GM23338 (cell line): ENCODE measurements around the gene SARS2. TPM values are rescaled to one million over a fixed set of nuclear protein-coding genes. Genes with fewer than 3 reads are reported as not detected.

ENCODE experiments used
- ATAC-seq: fragments of 200-7000 bp; cut with Tn5 transposase; 3 replicates; pipeline ENCODE4 v1.9.1; 2020
- DNase-seq: peaks from one replicate; pipeline ENCODE4 v3.0.0-alpha.2; 2015; ENCODE audit warnings: low spot score
- H2AFZ ChIP-seq: fragments of 200-600 bp; sonication (generic); 2 replicates; pipeline ENCODE4 v1.8.0; 2016; ENCODE audit warnings: antibody characterized with exemption, mild to moderate bottlenecking, moderate library complexity
- H3F3A ChIP-seq: fragments of 200-600 bp; sonication (generic); replicated peaks from 2 replicates; pipeline ENCODE4 v1.8.0; 2017; ENCODE audit warnings: antibody characterized with exemption, mixed run types, low read depth
- H3K27ac ChIP-seq: fragments of 200-600 bp; sonication (generic); 2 replicates; pipeline ENCODE4 v1.6.1; 2016; ENCODE audit warnings: low read depth
- H3K27me3 ChIP-seq: fragments of 200-600 bp; sonication (generic); 2 replicates; pipeline ENCODE4 v1.8.0; 2016; ENCODE audit warnings: mild to moderate bottlenecking, mixed run types, moderate library complexity; ENCODE audit not compliant: insufficient read depth
- H3K36me3 ChIP-seq: fragments of 200-600 bp; sonication (generic); 2 replicates; pipeline ENCODE4 v1.8.0; 2016; ENCODE audit warnings: mild to moderate bottlenecking; ENCODE audit not compliant: insufficient read depth
- H3K4me1 ChIP-seq: fragments of 200-600 bp; sonication (generic); 2 replicates; pipeline ENCODE4 v1.8.0; 2016; ENCODE audit warnings: mild to moderate bottlenecking, moderate library complexity; ENCODE audit not compliant: insufficient read depth
- H3K4me2 ChIP-seq: fragments of 200-600 bp; sonication (generic); 2 replicates; pipeline ENCODE4 v1.7.1; 2017; ENCODE audit warnings: mixed run types
- H3K4me3 ChIP-seq: fragments of 200-600 bp; sonication (generic); 2 replicates; pipeline ENCODE4 v1.6.1; 2016; ENCODE audit warnings: mixed run types
- H3K79me2 ChIP-seq: fragments of 200-600 bp; sonication (generic); replicated peaks from 2 replicates; pipeline ENCODE4 v1.8.0; 2017; ENCODE audit warnings: mild to moderate bottlenecking; ENCODE audit not compliant: insufficient read depth
- H3K9me2 ChIP-seq: fragments of 200-600 bp; sonication (generic); 2 replicates; pipeline ENCODE4 v1.8.0; 2017; ENCODE audit not compliant: insufficient read depth
- H4K20me1 ChIP-seq: fragments of 200-600 bp; sonication (generic); replicated peaks from 2 replicates; pipeline ENCODE4 v1.8.0; 2017; ENCODE audit warnings: mild to moderate bottlenecking; ENCODE audit not compliant: insufficient read depth
- H3K27ac Mint-ChIP-seq: 2 replicates; pipeline ENCODE4 v1.8.0; 2020; ENCODE audit warnings: inconsistent platforms, mild to moderate bottlenecking, moderate library complexity, mixed read lengths
- H3K27me3 Mint-ChIP-seq: 3 replicates; pipeline ENCODE4 v1.8.0; 2022; ENCODE audit warnings: low read depth, mild to moderate bottlenecking, moderate library complexity, mixed read lengths, inconsistent platforms; ENCODE audit not compliant: insufficient read depth, poor library complexity
- H3K36me3 Mint-ChIP-seq: 3 replicates; pipeline ENCODE4 v1.8.0; 2021; ENCODE audit warnings: low read depth, mild to moderate bottlenecking, inconsistent platforms, moderate library complexity, mixed read lengths
- H3K4me1 Mint-ChIP-seq: 3 replicates; pipeline ENCODE4 v1.8.0; 2020; ENCODE audit warnings: mild to moderate bottlenecking, inconsistent platforms, mixed read lengths
- H3K4me3 Mint-ChIP-seq: 3 replicates; pipeline ENCODE4 v1.8.0; 2021; ENCODE audit warnings: moderate library complexity, mild to moderate bottlenecking, inconsistent platforms, mixed read lengths
- H3K9me3 Mint-ChIP-seq: 3 replicates; pipeline ENCODE4 v1.8.0; 2020; ENCODE audit warnings: moderate library complexity, mild to moderate bottlenecking, inconsistent platforms, mixed read lengths
- CREB1 ChIP-seq: fragments of 250-450 bp; sonication (Bioruptor Pico); IDR thresholded peaks from 2 replicates; pipeline ENCODE4 v1.5.0; 2020; ENCODE audit warnings: low read depth, mild to moderate bottlenecking, moderate library complexity
- EZH2 ChIP-seq: fragments of 200-600 bp; sonication (generic); IDR thresholded peaks from one replicate; pipeline ENCODE4 v1.8.0; 2017; ENCODE audit warnings: antibody characterized with exemption, mild to moderate bottlenecking, low read depth; ENCODE audit not compliant: unreplicated experiment
- EZH2phosphoT487 ChIP-seq: fragments of 200-600 bp; sonication (generic); IDR thresholded peaks from one replicate; pipeline ENCODE4 v1.8.1; 2018; ENCODE audit warnings: antibody characterized with exemption; ENCODE audit not compliant: unreplicated experiment
- JUNB ChIP-seq: IDR thresholded peaks from one replicate; pipeline ENCODE4 v1.6.1; 2016; ENCODE audit warnings: antibody characterized with exemption; ENCODE audit not compliant: unreplicated experiment
- NANOG ChIP-seq: IDR thresholded peaks from 2 replicates; pipeline ENCODE4 v1.6.1; 2016; ENCODE audit warnings: antibody characterized with exemption, borderline replicate concordance
- POLR2AphosphoS5 ChIP-seq: IDR thresholded peaks from 2 replicates; pipeline ENCODE4 v1.6.1; 2016; ENCODE audit warnings: antibody characterized with exemption, low read depth
- STAT1 ChIP-seq: IDR thresholded peaks from one replicate; pipeline ENCODE4 v1.6.1; 2016; ENCODE audit warnings: antibody characterized with exemption; ENCODE audit not compliant: unreplicated experiment
- ZNF114 ChIP-seq: fragments of 250-450 bp; sonication (Bioruptor Pico); IDR thresholded peaks from 2 replicates; pipeline ENCODE4 v1.5.0; 2020; ENCODE audit warnings: mild to moderate bottlenecking, moderate library complexity
- polyA plus RNA-seq: library from polyadenylated mRNA; unstranded; fragments of >200 nt; fragmentation: Nextera tagmentation; extraction: Ambion mirVana; gene quantifications from 2 replicates; pipeline ENCODE4 v1.2.1, GENCODE V29; 2016
- total RNA-seq: library from RNA; depleted of rRNA; stranded (reverse); fragments of >200 nt; shearing (Covaris generic); gene quantifications from 2 replicates; pipeline ENCODE4 v1.2.3, GENCODE V29; 2014
- TF ChIP-seq, protein P1 (sequence below): IDR thresholded peaks from 2 replicates; pipeline ENCODE4 v1.6.1; 2016; ENCODE audit warnings: antibody characterized with exemption
- TF ChIP-seq, protein P2 (sequence below): IDR thresholded peaks from one replicate; pipeline ENCODE4 v1.6.1; 2018; ENCODE audit warnings: antibody characterized with exemption; ENCODE audit not compliant: unreplicated experiment
- TF ChIP-seq, protein P3 (sequence below), 2 experiments: fragments of 200-600 bp in 1 of 2; sonication (generic) in 1 of 2; conservative IDR thresholded peaks; 2 replicates each; pipeline versions ENCODE4 v1.5.1 to v1.6.1; 2016 to 2017; ENCODE audit warnings: antibody characterized with exemption in 2 of 2, low read depth in 2 of 2, mild to moderate bottlenecking in 2 of 2, moderate library complexity in 1 of 2

Gene SARS2
- total and polyA plus RNA-seq, 2 experiments from 2014 or later: 70.6 to 75.7 TPM

DNA sequence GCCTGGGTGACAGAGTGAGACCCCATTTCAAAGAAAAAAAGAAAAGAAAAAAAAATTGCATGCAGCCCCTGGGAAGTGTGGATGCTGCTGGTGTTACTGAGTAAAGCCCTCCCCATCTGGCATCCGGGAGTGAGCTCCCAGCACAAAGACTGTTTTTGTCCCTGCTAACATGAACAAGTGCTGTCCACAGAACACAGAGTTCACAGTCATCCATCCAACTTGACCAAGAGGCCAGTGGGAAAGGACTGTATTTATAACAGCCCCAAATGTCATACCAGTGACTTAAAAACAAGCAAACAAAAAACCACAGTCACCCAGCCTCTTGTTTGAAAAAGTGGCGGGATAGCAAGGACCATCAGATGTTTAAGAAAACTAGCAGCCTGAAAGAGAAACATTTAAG lies 34.2 kb upstream of the SARS2 start (continued):
- TF ChIP-seq EZH2phosphoT487 (no peak), CREB1 (CRISPR knock-in tag) (no peak), NANOG (no peak), ZNF114 (CRISPR knock-in tag) (no peak), JUNB (no peak), STAT1 (no peak), EZH2 (no peak)
- TF ChIP-seq, protein P1, sequence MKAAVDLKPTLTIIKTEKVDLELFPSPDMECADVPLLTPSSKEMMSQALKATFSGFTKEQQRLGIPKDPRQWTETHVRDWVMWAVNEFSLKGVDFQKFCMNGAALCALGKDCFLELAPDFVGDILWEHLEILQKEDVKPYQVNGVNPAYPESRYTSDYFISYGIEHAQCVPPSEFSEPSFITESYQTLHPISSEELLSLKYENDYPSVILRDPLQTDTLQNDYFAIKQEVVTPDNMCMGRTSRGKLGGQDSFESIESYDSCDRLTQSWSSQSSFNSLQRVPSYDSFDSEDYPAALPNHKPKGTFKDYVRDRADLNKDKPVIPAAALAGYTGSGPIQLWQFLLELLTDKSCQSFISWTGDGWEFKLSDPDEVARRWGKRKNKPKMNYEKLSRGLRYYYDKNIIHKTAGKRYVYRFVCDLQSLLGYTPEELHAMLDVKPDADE: no peak
- TF ChIP-seq, protein P2, sequence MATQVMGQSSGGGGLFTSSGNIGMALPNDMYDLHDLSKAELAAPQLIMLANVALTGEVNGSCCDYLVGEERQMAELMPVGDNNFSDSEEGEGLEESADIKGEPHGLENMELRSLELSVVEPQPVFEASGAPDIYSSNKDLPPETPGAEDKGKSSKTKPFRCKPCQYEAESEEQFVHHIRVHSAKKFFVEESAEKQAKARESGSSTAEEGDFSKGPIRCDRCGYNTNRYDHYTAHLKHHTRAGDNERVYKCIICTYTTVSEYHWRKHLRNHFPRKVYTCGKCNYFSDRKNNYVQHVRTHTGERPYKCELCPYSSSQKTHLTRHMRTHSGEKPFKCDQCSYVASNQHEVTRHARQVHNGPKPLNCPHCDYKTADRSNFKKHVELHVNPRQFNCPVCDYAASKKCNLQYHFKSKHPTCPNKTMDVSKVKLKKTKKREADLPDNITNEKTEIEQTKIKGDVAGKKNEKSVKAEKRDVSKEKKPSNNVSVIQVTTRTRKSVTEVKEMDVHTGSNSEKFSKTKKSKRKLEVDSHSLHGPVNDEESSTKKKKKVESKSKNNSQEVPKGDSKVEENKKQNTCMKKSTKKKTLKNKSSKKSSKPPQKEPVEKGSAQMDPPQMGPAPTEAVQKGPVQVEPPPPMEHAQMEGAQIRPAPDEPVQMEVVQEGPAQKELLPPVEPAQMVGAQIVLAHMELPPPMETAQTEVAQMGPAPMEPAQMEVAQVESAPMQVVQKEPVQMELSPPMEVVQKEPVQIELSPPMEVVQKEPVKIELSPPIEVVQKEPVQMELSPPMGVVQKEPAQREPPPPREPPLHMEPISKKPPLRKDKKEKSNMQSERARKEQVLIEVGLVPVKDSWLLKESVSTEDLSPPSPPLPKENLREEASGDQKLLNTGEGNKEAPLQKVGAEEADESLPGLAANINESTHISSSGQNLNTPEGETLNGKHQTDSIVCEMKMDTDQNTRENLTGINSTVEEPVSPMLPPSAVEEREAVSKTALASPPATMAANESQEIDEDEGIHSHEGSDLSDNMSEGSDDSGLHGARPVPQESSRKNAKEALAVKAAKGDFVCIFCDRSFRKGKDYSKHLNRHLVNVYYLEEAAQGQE: no peak

DNA sequence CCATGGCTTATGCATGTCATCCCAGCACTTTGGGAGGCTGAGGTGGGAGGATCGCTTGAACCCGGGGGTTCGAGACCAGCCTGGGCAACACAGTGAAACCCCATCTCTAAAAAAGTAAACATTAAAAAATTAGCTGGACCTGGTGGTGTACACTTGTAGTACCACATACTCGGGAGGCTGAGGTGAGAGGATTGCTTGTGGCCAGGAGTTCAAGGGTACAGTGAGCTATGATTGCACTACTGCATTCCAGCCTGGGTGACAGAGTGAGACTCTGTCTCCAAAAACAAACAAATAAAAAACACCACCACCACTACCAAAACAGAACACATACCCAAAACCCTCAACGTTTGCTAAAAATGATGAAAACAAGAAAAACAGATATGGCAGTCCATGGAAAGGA lies 29.1 kb upstream of the SARS2 start:
- Histone ChIP-seq H4K20me1 (peaks cover 3% of the 10 kb centered on the region; the same call in 1 of the 2 replicates), H3K79me2 (no peaks in the 10 kb centered on the region), H3F3A (0 out of 2 replicates have a peak, but pooled peaks cover 9% of the 10 kb centered on the region), H3K36me3 (no peaks in the 10 kb centered on the region), H2AFZ (no peak overlapping the region), H3K9me2 (no peaks in the 10 kb centered on the region), H3K27ac (no peak overlapping the region), H3K4me1 (no peaks in the 10 kb centered on the region), H3K27me3 (no peaks in the 10 kb centered on the region), H3K4me3 (no peak overlapping the region), H3K4me2 (no peak overlapping the region)
- no peaks in the 10 kb centered on the region for H3K27me3 Mint-ChIP-seq
- no peak overlapping the region for H3K27ac Mint-ChIP-seq
- peaks cover 13% of the 10 kb centered on the region; the same call in 2 of the 3 replicates for H3K9me3 Mint-ChIP-seq
- ATAC-seq: no peak
- H3K4me1 Mint-ChIP-seq: peaks cover 5% of the 10 kb centered on the region; the same call in 1 of the 3 replicates
- DNase-seq: no peak
- no peak overlapping the region for H3K4me3 Mint-ChIP-seq
- TF ChIP-seq, protein P1: no peak
- TF ChIP-seq STAT1 (no peak), POLR2AphosphoS5 (no peak), NANOG (no peak), ZNF114 (CRISPR knock-in tag) (no peak)
- TF ChIP-seq, protein P3, sequence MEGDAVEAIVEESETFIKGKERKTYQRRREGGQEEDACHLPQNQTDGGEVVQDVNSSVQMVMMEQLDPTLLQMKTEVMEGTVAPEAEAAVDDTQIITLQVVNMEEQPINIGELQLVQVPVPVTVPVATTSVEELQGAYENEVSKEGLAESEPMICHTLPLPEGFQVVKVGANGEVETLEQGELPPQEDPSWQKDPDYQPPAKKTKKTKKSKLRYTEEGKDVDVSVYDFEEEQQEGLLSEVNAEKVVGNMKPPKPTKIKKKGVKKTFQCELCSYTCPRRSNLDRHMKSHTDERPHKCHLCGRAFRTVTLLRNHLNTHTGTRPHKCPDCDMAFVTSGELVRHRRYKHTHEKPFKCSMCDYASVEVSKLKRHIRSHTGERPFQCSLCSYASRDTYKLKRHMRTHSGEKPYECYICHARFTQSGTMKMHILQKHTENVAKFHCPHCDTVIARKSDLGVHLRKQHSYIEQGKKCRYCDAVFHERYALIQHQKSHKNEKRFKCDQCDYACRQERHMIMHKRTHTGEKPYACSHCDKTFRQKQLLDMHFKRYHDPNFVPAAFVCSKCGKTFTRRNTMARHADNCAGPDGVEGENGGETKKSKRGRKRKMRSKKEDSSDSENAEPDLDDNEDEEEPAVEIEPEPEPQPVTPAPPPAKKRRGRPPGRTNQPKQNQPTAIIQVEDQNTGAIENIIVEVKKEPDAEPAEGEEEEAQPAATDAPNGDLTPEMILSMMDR (conservative IDR thresholded peaks at IDR 0.05; ENCODE audit: low read depth in 2 of 2): no peak
- H3K36me3 Mint-ChIP-seq: peaks cover 14% of the 10 kb centered on the region; the same call in 2 of the 3 replicates
